Measurements from ENCODE around the gene TJP3.

TJP3 gene

DNA sequence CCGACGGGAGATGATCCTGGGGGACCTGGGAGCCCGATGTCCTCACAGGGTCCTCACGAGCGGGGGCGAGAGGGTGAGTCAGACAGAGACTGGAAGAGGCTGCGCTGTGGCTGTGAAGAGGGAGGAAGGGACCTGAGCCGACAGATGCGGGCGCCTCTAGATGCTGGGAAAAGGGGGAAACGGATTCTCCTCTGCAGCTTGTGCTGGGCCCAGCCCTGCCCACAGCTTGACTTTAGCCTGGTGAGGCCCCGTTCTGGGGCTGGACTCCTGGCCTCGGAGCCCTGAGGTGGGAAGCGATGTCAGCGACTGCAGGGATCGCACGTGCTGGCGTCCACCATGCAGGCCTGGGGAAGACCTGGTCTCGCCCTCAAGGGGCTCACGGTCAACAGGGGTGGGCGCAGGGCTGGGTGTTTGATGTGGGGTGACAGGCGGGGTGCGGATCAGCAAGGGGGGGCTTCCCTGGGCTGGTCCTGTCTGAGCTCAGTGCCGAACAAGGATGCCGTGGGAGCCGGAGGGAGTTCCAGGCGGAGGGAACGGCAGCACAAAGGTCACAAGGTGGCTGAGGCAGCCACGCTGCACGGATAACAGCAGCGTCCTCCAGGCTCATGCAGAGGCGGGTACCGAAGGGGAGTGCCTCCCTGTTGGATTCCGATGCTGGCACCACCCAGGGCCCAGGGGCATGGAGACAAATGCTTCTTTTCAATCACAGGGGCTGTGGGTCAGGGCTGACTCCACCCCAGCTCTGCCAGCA is 39.7 kb upstream of the TJP3 start:
- Mint-ChIP-seq H3K4me3 (no peak overlapping the region), H3K36me3 (ENCODE audit: low read depth) (peaks cover 3% of the 10 kb centered on the region), H3K27ac (no peak overlapping the region)

DNA sequence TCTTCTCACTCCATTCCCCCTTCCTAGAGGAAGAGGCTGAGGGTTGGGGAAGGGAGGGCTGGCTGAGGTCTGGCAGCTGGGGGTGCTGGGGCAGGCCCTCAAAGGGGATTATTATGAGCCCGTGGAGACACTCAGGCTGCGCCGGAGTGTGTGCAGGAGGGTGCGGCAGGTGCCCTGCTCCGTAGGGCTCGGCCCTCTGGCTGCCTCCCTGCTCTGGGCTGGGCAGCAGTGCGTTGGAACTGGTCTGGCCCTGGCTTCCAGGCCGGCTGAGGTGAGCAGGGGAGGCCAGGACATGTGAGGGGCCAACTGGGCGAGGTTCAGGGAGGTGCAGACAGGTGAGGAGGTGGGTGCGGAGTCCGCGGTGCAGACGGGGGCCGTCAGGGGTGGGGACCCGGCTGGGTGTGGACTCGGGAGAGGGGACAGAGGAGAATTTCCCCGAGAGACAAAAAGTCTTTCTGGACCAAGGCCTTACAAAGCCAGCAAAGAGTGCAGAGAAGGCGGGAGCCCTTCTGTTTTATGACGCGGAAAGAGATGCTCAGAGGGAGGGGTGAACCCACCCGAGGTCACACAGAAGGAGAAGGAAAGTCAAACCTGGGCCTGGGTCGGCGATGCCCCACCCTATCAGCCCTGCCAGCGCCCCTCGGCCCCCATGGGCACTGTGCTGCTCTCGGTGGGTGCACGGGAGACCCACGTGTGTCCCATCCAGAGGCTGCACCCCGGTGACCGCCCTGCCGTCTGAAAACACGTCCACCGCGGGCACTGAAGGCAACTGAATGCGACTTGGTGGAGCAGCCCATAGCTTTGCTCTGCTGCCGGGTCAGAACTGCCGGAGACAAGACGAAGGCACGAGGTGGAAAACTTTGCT is 38.9 kb upstream of the TJP3 start:
- Mint-ChIP-seq H3K4me3 (no peak overlapping the region), H3K36me3 (ENCODE audit: low read depth) (peaks cover 3% of the 10 kb centered on the region), H3K9me3 (no peaks in the 10 kb centered on the region), H3K27ac (no peak overlapping the region), H3K4me1 (ENCODE audit: low read depth) (peaks cover 2% of the 10 kb centered on the region), H3K27me3 (ENCODE audit: low read depth) (no peaks in the 10 kb centered on the region)

More for the DNA sequence above, 39.7 kb upstream of the TJP3 start:
- Mint-ChIP-seq H3K9me3 (no peaks in the 10 kb centered on the region), H3K4me1 (ENCODE audit: low read depth) (peaks cover 2% of the 10 kb centered on the region), H3K27me3 (ENCODE audit: low read depth) (no peaks in the 10 kb centered on the region)

DNA sequence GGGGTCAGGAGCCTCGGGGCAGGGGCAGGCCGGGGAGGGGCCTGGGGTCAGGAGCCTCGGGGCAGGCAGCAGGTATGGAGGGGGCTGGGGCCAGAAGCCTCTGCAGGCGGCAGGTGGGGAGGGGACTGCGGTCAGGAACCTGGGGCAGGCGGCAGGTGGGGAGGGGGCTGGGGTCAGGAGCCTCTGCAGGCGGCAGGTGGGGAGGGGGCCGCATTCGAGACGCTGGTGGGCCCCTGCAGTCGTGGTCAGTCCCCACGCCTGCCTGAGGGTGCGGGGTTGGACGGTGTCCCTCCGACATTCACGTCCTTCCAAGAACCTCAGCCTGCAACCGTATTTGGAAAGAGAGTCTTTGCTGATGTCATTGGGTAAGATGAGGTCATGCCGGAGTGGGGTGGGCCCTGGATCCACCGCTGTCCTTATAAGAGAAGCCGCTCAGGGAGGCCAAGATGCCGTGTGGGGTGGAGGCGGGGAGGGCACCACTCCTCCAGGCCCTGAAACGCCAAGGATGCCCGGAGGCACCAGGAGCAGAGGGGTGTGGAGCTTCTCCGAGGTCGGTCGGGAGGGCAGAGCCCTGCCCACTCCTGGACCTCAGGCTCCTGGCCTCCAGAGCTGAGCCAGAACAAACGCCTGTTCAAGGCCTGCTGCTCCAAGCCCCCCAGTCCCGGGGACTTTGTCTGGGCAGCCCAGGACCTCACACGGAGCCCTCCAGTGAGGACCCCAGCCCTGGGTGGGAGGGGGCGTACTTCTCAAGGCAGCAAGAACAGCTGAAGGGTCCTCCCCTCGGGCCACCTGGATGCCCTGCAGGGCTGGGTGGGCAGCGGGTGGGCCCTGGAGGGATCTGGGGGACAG is 38.0 kb upstream of the TJP3 start:
- peaks cover 2% of the 10 kb centered on the region for H3K4me1 Mint-ChIP-seq (ENCODE audit: low read depth)
- H3K27ac Mint-ChIP-seq = no peak overlapping the region
- no peaks in the 10 kb centered on the region for H3K27me3 Mint-ChIP-seq (ENCODE audit: low read depth)
- H3K9me3 Mint-ChIP-seq = no peaks in the 10 kb centered on the region
- H3K4me3 Mint-ChIP-seq = no peak overlapping the region
- peaks cover 3% of the 10 kb centered on the region for H3K36me3 Mint-ChIP-seq (ENCODE audit: low read depth)

DNA sequence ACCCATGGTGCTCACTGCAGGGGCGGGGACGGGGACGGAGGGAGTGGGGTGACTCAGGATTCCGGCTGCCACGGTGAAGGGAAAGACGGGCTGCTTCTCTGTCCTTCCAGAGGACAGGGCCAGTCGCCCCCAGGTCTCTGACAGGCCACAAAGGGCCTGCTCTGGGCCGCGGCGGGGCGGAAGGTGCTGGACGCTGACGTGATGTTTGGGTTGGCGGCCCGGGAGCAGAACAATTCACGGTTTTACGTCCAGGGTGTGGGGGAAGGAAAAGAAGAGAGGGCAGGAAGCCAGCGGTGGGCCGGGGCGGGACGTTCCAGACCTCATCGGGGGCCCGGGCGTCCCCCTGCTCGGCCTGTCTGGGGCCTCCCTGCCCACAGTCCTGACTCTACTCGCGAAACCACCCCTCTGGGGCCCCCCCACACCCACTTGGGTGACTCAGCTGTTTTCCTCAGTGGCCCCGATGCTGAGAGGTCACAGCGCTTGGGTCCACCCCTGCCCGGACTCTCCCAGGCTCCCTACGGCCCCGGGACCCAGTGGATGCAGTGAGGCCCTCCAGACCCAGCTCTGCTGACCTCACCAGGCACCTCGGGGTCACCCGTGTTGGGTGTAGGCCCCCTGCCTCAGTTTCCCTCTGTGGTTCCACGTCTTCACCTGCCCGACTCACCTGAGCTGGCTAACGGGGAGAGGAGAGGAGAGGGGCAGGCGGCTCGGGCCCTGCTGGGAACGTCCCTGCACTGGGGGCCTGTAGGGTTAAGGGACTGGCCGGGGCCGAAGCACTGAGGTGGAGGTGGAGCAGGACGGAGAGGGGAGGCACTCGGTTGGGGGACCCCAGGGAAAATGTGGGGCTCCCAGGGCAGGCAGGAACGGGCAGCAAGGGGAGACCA is 37.1 kb upstream of the TJP3 start:
- Mint-ChIP-seq H3K36me3 (ENCODE audit: low read depth) (peaks cover 3% of the 10 kb centered on the region), H3K27ac (no peak overlapping the region), H3K27me3 (ENCODE audit: low read depth) (no peaks in the 10 kb centered on the region), H3K4me1 (ENCODE audit: low read depth) (peaks cover 2% of the 10 kb centered on the region), H3K4me3 (no peak overlapping the region), H3K9me3 (no peaks in the 10 kb centered on the region)

DNA sequence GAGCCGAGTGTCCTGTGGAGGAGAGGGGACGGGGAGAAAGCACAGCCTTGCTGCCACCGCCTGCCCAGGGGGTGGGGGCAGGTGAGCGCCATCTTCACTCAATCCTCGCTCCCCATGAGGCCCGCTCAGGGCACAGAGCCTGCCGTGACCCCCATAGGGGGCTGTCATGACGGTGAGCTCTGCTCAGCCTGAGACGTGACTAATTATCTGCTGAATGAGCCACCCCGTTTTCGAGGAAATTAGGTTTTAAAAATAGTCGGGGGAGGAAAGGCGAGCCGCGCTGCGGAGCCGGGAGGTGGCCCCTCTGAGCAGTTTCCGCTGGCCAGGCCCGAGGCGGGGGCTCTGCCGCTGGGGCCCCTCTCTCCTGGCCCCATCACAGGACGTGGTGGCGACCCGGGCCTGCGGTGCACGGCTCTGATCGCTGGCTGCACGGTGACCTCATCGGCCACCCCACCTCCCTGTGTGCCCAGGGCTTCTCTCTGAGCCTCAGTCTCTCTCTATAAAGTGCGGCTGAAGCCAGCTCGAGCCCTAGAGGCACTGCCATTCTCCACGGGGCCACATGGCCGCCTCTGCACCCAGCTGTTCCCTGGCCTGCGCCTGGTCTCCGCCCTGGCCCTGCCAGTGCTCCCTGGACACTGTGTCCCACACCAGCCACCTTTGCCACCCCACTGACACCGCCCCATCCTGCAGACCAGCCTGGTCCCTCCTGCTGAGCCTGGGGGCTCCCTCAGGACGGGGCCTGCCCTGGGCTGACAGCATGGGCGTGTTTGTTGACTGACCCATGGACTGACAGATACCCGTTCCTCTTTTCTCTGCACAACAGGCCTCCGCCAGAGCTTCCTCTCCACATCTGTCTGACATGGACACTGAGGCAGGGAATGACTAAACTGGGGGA is 36.3 kb upstream of the TJP3 start:
- no peak overlapping the region for H3K4me3 Mint-ChIP-seq
- H3K27ac Mint-ChIP-seq = no peak overlapping the region
- H3K9me3 Mint-ChIP-seq = no peaks in the 10 kb centered on the region
- H3K36me3 Mint-ChIP-seq (ENCODE audit: low read depth) = no peaks in the 10 kb centered on the region
- H3K27me3 Mint-ChIP-seq (ENCODE audit: low read depth) = no peaks in the 10 kb centered on the region
- H3K4me1 Mint-ChIP-seq (ENCODE audit: low read depth) = peaks cover 3% of the 10 kb centered on the region

DNA sequence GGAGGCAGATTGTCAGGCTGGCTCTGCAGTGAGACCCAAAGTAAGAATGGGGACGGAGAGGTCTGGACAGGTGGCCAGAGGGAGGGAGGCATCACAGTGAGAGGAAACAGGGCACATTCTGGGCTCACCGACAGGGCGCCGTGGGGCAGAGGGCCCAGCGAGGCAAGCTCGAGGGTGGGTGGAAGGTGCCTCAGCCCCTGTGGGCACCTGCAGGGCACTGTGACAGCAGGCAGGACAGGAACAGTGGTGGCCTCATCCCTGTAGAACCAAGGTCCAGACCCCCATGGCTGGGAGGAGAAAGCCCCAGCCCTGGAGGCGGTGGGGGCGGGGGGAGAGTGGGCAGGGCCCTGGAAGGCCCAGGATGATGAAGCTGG is 35.6 kb upstream of the TJP3 start:
- Mint-ChIP-seq H3K4me1 (ENCODE audit: low read depth) (peaks cover 6% of the 10 kb centered on the region), H3K4me3 (no peak overlapping the region), H3K9me3 (no peaks in the 10 kb centered on the region), H3K27ac (no peak overlapping the region), H3K36me3 (ENCODE audit: low read depth) (no peaks in the 10 kb centered on the region), H3K27me3 (ENCODE audit: low read depth) (no peaks in the 10 kb centered on the region)

DNA sequence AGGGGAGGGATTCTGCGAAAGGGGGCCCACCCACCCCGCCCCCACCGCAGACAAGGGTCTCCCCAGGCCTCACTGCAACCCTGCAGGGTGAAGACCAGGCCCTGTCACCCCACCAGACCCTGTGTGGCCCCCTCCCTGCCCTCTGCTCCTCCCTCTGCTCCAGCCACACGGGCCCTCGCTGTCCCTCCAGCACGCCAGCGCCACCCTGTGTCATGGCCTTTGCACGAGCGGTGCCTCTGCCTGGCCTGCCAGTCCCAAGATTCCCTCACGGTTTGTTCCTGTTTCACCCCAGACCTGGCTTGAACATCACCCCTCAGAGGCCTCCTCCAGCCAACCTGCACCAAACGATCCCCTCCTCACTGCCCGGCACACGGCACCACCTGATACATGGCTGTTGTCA is 35.2 kb upstream of the TJP3 start:
- Mint-ChIP-seq H3K27me3 (ENCODE audit: low read depth) (no peaks in the 10 kb centered on the region), H3K9me3 (no peaks in the 10 kb centered on the region), H3K4me3 (no peak overlapping the region), H3K27ac (no peak overlapping the region), H3K4me1 (ENCODE audit: low read depth) (peaks cover 6% of the 10 kb centered on the region), H3K36me3 (ENCODE audit: low read depth) (no peaks in the 10 kb centered on the region)

DNA sequence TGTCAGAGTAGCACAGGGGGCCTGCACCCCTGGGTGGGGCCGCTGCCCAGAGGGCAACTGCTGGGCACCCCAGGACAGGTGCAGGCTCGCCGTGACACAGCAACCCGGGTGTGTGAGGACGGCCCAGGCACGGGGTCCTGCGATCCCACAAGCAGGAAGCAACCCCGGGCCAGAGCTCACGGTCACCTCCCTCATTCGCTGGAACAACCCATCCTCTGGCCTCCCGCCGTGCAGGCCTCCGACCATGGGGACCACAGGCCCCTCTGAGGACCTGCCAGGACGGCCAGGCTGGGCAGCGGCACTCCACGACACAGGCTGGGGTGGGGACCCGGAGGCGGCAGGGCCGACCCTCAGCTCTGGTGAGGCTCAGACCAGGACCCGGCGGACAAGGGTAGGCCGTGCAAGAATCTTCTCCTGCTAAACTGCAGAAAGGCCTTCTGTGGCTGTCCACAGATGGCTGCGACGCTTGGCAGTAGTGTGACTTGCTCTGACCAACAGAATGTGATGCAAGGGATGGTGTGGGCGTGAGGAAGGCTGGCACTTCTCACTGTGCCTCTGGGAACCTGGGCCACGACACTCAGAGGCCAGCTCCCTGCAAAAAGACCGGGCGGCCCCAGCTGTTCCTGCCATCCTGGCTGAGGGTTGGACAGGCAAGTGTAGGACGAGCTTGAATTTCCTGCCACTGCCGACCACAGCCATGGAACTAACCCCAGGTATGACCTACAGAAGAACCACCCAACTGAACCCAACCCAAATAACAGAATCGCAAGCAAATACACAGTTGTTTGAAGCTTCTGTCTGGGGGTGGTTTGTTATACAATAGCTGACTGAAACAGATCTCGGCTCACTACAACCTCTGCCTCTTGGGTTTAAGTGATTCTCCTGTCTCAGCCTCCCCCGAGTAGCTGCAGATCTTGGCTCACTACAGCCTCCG is 34.4 kb upstream of the TJP3 start:
- H3K36me3 Mint-ChIP-seq (ENCODE audit: low read depth) = no peaks in the 10 kb centered on the region
- H3K4me1 Mint-ChIP-seq (ENCODE audit: low read depth) = peaks cover 6% of the 10 kb centered on the region
- no peaks in the 10 kb centered on the region for H3K27me3 Mint-ChIP-seq (ENCODE audit: low read depth)
- no peak overlapping the region for H3K4me3 Mint-ChIP-seq
- H3K9me3 Mint-ChIP-seq = no peaks in the 10 kb centered on the region
- no peak overlapping the region for H3K27ac Mint-ChIP-seq

DNA sequence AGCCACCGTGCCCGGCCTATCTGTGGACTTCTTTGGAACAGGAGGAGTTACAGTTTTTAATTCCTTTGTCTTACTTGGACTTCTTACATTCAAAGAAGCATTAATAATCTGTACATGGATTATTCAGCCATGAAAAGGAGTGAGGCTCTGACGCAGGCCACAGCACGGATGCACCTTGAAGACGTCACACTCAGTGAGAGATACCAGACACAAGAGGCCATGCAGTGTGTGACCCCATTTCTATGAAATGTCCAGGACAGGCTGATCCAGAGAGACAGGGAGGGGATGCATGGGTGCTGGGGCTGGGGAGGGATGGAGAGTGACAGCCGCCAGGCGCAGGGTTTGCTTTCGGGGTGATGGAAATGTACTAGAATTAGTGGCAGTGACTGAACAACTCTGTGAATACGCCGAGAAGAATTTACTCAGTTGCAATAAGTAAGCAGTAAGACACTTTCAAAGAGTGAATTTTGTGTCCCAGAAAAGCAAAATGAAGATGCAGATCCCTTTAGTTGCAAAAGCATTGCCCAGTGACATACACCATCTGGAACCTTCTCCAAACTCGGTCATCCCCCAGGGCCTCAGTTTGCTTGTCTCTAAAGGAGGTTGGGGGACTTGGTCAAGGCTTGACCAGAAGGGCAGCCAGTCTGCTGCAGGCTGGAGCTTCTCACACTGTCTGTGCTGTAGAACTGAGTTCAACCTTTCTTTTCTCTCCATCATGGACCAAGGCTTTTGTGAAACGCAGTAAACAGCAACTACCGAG is 33.2 kb upstream of the TJP3 start:
- peaks cover 6% of the 10 kb centered on the region for H3K4me1 Mint-ChIP-seq (ENCODE audit: low read depth)
- no peaks in the 10 kb centered on the region for H3K9me3 Mint-ChIP-seq
- H3K4me3 Mint-ChIP-seq = no peak overlapping the region
- H3K36me3 Mint-ChIP-seq (ENCODE audit: low read depth) = no peaks in the 10 kb centered on the region
- H3K27ac Mint-ChIP-seq = no peak overlapping the region
- H3K27me3 Mint-ChIP-seq (ENCODE audit: low read depth) = no peaks in the 10 kb centered on the region

DNA sequence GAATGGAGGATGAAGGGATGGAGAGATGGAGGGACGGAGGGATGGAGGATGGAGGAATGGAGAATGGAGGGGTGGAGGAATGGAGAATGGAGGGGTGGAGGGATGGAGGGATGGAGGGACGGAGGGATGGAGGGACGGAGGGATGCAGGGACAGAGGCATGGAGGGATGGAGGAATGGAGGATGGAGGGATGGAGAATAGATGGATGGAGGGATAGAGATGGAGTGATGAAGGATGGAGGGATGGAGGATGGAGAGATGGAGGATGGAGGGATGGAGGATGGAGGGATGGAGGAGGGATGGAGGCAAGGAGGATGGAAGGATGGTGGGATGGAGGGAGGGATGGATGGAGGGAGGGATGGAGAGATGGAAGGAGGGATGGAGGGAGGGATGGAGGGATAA is 30.0 kb upstream of the TJP3 start:
- H3K9me3 Mint-ChIP-seq = no peaks in the 10 kb centered on the region
- no peaks in the 10 kb centered on the region for H3K27me3 Mint-ChIP-seq (ENCODE audit: low read depth)
- no peak overlapping the region for H3K27ac Mint-ChIP-seq
- no peak overlapping the region for H3K4me3 Mint-ChIP-seq
- H3K36me3 Mint-ChIP-seq (ENCODE audit: low read depth) = no peaks in the 10 kb centered on the region
- H3K4me1 Mint-ChIP-seq (ENCODE audit: low read depth) = peaks cover 4% of the 10 kb centered on the region

DNA sequence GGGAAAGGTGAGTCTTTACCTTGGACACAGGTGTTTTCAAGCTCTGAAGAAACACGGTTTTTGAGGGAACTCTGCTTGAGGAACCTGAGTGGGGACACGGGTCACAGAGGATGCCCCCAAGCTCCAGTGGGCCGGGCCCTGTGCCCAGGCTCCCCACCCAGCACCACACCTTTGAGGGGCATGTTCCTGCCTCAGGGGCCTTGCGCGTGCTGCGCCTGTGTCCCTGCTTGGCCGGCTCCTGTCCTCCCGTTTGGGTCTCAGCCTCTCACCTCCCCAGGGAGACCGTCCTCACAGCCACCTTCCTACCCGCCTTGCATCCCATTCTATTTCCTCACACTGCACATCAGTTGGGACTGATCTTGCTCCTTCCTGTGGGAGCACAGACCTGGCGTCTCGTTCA is 29.0 kb upstream of the TJP3 start:
- Mint-ChIP-seq H3K9me3 (no peaks in the 10 kb centered on the region), H3K27ac (no peak overlapping the region), H3K27me3 (ENCODE audit: low read depth) (no peaks in the 10 kb centered on the region), H3K4me1 (ENCODE audit: low read depth) (peaks cover 4% of the 10 kb centered on the region), H3K4me3 (no peak overlapping the region), H3K36me3 (ENCODE audit: low read depth) (peaks cover 5% of the 10 kb centered on the region)

DNA sequence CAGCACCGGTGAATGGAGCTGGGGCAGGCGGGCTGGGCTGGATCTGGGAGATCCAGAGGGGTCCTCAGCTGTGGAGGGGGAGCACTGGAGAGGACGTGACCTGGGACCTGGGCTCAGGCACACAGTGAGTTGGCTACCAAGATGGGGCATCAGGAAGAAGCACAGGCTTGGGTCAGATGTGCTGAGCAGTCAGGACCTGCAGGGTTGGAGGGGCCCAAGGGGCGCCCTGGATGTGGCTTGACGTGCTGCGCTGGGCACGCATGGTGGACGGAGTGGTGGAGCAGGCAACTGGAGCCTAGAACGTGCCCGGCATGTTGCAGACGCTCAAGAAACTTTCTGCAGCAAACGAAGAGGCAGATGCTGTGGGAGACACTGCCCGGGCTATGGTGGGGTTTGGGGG is 28.6 kb upstream of the TJP3 start:
- H3K4me1 Mint-ChIP-seq (ENCODE audit: low read depth) = peaks cover 4% of the 10 kb centered on the region
- peaks cover 9% of the 10 kb centered on the region for H3K36me3 Mint-ChIP-seq (ENCODE audit: low read depth)
- H3K27me3 Mint-ChIP-seq (ENCODE audit: low read depth) = no peaks in the 10 kb centered on the region
- H3K27ac Mint-ChIP-seq = no peak overlapping the region
- no peak overlapping the region for H3K4me3 Mint-ChIP-seq
- H3K9me3 Mint-ChIP-seq = no peaks in the 10 kb centered on the region

Measured in T-helper 1 cell treated with Interleukin-12 subunit alpha and Interleukin-12 subunit beta and Interleukin-4 antibody, amounts not matched to agents 30 μg/mL and 1 μg/mL, for 36 hours (primary cell).